Activated naive CD4-positive, alpha-beta T cell treated with anti-CD3 and anti-CD28 coated beads, Interleukin-2, amount 50 U/mL, for 72 hours (primary cell): ENCODE measurements around the gene CABLES1. TPM values are rescaled to one million over a fixed set of nuclear protein-coding genes. Genes with fewer than 3 reads are reported as not detected.

Experiments
- ATAC-seq, 2 donors: fragments of 150-1000 bp; cut with Tn5 transposase; 2 replicates each; pipeline ENCODE4 v1.10.0; 2021; ENCODE audit warnings: mild to moderate bottlenecking in 2 of 2, moderate library complexity in 2 of 2
- DNase-seq, 2 donors: peaks; one replicate each; pipeline ENCODE4 v3.0.0; 2021 to 2022; ENCODE audit warnings: low spot score in 2 of 2
- H3K27ac Mint-ChIP-seq, 2 donors: one replicate each; pipeline ENCODE4 v1.8.0; 2022; ENCODE audit warnings: mild to moderate bottlenecking in 2 of 2, mixed read lengths in 2 of 2
- H3K36me3 Mint-ChIP-seq, 2 donors: one replicate each; pipeline ENCODE4 v1.8.0; 2022; ENCODE audit warnings: mixed read lengths in 2 of 2
- H3K9me3 Mint-ChIP-seq, 2 donors: one replicate each; pipeline ENCODE4 v1.8.0; 2022; ENCODE audit warnings: mixed read lengths in 2 of 2
- total RNA-seq, 2 donors: library from RNA; stranded (reverse); gene quantifications; one replicate each; pipeline ENCODE4 v1.2.3, GENCODE V29; 2022

The CABLES1 gene
- total RNA-seq, 2 donors from 2014 or later = 5.6 to 6.5 TPM

DNA sequence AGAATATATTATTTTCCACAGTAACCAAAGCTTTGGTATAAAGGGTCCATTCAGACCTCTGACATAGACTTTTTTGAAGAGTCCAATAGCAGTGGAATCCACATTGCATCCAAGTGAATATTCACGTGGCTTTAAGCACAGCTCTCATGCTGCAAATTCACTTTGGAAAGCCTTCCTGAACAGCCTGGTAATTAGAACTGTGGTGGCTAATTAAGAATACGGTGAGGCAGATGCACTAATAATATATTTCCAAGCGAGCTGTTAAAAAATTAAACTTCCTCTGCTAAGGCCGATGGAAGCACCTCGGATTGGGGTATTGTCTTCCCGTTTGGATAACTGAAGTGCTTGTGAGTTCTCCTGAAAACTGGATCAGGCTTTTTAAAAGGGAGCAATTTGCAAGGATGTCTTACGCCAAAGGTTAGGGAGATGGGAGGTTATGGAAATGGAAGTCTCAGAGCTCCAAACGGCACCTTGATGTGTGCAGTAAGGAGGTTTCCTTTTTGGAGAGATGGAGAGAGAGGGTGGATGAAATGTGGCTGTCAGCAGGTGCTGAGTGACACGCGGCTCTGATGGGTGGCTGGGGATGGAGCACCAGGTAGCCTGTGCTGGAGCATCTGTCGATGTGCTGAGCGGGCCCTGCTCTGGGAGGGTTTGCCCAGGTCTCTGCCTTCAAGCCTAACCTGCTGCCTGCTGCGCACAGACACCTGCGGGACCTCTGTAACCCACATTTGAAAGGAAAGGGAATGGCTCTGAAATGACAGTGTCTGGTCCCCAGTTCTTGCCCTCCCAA lies 37.5 kb downstream of the CABLES1 start:
- no peaks in the 10 kb centered on the region for H3K36me3 Mint-ChIP-seq
- ATAC-seq (no peak), DNase-seq (no peak)
- H3K9me3 Mint-ChIP-seq = no peaks in the 10 kb centered on the region
- peak overlapping the region in 1 of 2 donors; percentile 65 for H3K27ac Mint-ChIP-seq

DNA sequence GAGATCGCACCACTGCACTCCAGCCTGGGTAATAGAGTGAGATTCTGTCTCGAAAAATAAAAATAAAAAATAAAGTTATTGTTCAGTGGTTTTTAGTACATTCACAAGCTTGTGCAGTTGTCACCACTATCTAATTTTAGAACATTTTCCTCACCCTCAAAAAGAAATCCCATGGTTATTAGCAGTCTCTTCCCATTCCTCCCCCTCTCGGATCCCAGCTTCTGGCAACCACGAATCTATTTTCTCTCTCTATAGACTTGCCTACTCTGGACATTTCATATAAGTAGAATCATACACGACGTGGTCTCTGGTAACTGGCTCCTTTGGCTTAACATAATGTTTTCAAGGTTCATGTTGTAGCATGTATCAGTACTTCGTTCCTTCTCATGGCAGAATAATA lies 38.6 kb downstream of the CABLES1 start:
- ATAC-seq (no peak), DNase-seq (no peak)
- Mint-ChIP-seq H3K9me3 (no peaks in the 10 kb centered on the region), H3K36me3 (no peaks in the 10 kb centered on the region), H3K27ac (no peak overlapping the region)

DNA sequence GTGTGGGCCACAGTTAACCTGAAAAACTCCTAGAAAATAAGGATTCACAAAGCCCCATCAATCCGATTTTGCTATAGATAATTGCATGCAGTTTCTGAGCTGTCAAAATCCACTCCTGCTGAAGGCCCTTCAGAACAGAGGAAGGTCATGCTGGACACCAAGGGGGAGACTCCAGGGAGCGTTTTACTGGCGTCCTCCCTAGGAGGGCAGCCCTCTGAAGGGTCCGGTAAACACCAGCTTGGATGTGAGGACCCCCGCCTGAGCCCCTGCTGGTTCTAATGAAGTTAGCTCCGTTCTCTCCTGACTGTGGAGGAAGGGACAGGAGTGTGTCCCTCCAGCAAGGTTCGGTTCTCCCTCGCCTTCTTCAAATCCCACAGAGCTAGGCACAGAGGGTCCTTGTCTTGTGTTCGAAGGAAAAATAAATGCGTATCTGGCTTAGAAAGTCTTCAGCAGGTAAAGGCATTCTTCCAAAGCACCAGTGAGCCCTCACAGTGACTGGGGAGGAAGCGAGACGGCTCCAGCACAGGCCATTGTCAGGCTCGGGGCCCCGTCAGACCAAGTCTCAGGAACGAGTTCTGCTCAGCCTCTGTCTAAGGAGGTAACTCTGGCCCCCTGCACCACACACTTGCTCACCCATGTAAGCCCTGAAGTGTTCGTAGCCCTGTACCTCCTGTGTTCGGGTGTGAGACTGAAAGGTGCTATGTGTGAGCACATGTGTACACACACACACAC lies 41.6 kb downstream of the CABLES1 start:
- DNase-seq (no peak), ATAC-seq (no peak)
- Mint-ChIP-seq H3K36me3 (no peaks in the 10 kb centered on the region), H3K27ac (no peak overlapping the region), H3K9me3 (no peaks in the 10 kb centered on the region)

DNA sequence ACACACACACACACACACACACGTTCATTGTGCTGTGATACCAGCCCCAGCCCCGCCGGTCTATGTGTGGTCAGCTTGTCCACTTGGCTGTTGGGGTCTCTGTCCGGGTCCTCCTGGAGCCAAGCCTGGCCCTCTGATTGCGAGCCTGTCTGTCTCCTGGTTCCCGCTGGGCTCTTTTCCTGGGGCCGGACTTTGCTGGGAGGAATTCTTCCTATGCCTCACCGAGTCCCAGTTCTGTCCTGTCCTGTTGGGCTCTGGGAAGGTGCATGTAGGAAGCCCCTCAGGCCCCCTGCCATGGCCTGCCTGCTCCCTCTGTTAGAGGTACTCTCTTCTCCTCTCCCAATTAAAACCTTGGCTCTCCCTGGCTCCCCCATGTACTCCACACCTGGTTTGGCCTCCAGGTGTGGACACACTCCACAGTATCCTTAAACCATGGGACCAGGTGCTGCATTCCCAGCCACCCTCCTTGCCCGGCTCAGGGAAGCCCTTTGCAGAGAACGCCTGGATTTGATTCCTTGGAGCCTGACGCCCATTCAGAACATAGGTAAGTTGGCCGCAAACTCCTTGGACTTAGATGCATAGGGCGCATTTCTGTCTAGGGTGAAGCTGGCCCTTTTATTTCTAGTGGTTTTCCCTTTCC lies 42.3 kb downstream of the CABLES1 start:
- no peak overlapping the region for H3K27ac Mint-ChIP-seq
- ATAC-seq = no peak
- DNase-seq = no peak
- H3K9me3 Mint-ChIP-seq = no peaks in the 10 kb centered on the region
- H3K36me3 Mint-ChIP-seq = no peaks in the 10 kb centered on the region

DNA sequence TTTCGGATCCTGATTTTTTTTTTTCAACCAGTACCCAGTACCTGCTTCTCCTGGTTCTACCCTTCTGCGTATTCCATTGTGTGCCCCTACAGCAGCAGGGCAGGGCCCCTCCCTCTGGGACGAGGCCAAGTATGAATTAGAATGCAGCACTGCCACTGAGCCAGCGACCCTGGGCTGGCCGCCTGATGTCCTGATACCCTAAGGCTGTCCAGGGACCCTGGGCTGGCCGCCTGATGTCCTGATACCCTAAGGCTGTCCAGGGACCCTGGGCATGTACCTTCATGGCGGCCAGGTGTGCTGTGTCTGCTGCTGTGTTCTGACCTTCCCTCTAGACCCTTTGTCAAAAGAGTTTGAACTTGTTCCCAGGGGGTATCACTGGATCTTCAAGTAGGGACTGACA lies 42.9 kb downstream of the CABLES1 start:
- peak overlapping the region in 1 of 2 donors; percentile 60 for H3K27ac Mint-ChIP-seq
- no peaks in the 10 kb centered on the region for H3K9me3 Mint-ChIP-seq
- ATAC-seq (no peak), DNase-seq (no peak)
- H3K36me3 Mint-ChIP-seq = no peaks in the 10 kb centered on the region

DNA sequence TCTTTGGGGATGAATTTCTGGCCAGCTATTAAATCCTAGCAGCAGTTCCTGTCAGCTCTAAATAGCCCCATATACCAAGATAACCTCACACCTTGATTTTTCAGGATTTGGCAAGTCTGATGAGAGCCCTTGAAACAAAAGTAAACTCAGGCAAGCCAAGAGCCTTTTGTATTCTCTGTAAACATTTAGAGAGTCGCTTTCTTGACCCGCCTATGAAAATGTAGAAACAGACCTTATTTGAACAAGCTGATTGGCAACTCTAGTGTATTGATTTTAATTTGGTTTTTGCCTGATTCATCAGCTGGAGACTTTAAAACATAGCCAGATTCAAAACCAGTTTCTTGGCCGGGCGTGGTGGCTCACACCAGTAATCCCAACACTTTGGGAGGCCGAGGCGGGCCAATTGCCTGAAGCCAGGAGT lies 43.4 kb downstream of the CABLES1 start:
- Mint-ChIP-seq H3K27ac (peak overlapping the region in 1 of 2 donors; percentile 60), H3K36me3 (no peaks in the 10 kb centered on the region), H3K9me3 (no peaks in the 10 kb centered on the region)
- no peak for DNase-seq
- no peak for ATAC-seq

DNA sequence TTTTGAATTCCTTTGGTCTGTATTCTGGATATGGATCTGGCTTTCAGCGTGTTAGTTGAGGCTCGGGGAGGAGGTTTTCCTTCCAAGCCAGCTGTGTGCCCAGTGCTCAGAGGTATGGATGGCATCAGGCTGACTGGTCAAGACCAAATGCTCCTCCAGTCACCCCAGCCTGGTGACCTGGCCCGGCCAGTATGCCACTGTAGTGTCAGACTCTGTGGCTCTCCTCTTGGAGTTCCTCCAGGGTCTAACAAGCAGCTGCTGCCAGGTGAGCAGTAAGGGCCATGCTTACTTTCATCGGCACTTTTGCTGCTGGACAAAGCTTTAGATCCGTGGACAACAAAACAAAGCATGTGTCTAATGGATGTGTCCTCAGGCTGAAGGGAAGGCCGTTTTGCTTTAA lies 44.1 kb downstream of the CABLES1 start:
- ATAC-seq (no peak), DNase-seq (no peak)
- H3K9me3 Mint-ChIP-seq = no peaks in the 10 kb centered on the region
- no peaks in the 10 kb centered on the region for H3K36me3 Mint-ChIP-seq
- peak overlapping the region in 1 of 2 donors; percentile 69 for H3K27ac Mint-ChIP-seq

DNA sequence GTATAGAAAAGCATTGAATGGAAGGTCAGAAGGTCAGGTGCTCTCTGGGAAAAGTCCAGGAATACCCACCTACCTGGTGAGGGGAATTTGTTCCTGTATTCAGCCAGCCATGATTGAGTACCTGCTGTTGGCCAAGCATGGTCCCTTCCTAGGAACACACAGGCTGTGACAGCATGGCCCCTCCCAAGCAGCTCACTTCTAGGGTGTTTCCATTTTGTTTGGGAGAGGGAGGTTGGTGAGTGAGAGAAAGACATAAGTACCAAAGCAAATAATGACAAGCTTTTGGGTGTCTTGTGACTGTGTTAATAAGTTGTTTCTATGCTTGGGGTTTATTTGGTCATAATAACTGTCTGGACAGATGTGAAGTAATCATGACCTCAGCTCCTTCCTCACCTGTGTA lies 46.3 kb downstream of the CABLES1 start:
- no peak for DNase-seq
- Mint-ChIP-seq H3K9me3 (no peaks in the 10 kb centered on the region), H3K27ac (no peak overlapping the region), H3K36me3 (no peaks in the 10 kb centered on the region)
- no peak for ATAC-seq

DNA sequence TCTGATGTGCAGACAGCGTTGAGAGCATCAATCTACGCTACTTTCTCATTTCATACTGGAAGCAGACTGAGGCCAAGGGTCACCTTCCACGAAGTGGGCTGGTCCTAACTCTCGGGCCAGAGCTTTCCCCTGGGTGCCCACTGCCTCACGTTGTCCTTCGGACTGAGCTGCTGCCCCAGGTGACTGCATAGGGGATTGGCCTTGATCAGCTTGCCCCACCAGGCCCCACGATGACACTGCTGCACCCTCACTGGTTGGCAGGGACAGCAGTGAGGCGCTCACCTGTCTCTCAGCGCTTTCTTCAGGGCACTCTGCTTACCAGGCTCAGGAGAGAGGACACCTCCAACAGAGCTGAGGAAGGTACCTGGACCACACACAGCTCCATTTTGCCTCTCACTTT lies 47.3 kb downstream of the CABLES1 start:
- DNase-seq (no peak), ATAC-seq (no peak)
- Mint-ChIP-seq H3K9me3 (no peaks in the 10 kb centered on the region), H3K36me3 (no peaks in the 10 kb centered on the region), H3K27ac (peak overlapping the region in 1 of 2 donors; percentile 51)

- ATAC-seq (no peak), DNase-seq (no peak)
- Mint-ChIP-seq H3K9me3 (no peaks in the 10 kb centered on the region), H3K27ac (peak overlapping the region in 1 of 2 donors; percentile 51), H3K36me3 (no peaks in the 10 kb centered on the region)
These were observed 48.3 kb downstream of the CABLES1 start for GRCh38 chr18:23183411-23184150.

- no peak for DNase-seq
- H3K9me3 Mint-ChIP-seq = no peaks in the 10 kb centered on the region
- no peak for ATAC-seq
- no peak overlapping the region for H3K27ac Mint-ChIP-seq
- no peaks in the 10 kb centered on the region for H3K36me3 Mint-ChIP-seq
These were observed 51.5 kb downstream of the CABLES1 start for GRCh38 chr18:23186781-23187180.

GRCh38 chr18:23188068-23188760 lies 52.9 kb downstream of the CABLES1 start:
- Mint-ChIP-seq H3K36me3 (no peaks in the 10 kb centered on the region), H3K9me3 (no peaks in the 10 kb centered on the region), H3K27ac (no peak overlapping the region)
- DNase-seq (no peak), ATAC-seq (no peak)

DNA sequence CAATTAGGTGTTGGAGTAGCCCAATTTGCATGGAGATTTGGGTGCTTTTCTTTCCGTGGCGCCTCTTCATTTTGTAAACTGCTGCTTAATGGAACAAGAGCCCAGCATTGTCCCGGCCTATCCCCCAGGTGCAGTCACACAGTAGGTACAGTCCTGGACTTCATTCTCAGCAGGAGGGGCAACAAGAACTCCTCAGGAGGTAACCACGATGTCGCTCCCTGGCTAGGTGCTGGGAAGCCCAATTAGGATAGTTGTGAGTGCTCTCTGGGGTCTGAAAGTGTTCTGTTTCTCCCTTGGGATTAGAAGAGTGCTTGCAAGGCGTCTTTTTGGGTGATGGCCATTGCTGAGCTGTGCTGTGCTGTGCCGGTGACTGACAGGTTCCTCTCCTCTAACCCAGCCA lies 53.8 kb downstream of the CABLES1 start:
- no peaks in the 10 kb centered on the region for H3K36me3 Mint-ChIP-seq
- H3K27ac Mint-ChIP-seq = no peak overlapping the region
- no peak for DNase-seq
- no peaks in the 10 kb centered on the region for H3K9me3 Mint-ChIP-seq
- no peak for ATAC-seq

DNA sequence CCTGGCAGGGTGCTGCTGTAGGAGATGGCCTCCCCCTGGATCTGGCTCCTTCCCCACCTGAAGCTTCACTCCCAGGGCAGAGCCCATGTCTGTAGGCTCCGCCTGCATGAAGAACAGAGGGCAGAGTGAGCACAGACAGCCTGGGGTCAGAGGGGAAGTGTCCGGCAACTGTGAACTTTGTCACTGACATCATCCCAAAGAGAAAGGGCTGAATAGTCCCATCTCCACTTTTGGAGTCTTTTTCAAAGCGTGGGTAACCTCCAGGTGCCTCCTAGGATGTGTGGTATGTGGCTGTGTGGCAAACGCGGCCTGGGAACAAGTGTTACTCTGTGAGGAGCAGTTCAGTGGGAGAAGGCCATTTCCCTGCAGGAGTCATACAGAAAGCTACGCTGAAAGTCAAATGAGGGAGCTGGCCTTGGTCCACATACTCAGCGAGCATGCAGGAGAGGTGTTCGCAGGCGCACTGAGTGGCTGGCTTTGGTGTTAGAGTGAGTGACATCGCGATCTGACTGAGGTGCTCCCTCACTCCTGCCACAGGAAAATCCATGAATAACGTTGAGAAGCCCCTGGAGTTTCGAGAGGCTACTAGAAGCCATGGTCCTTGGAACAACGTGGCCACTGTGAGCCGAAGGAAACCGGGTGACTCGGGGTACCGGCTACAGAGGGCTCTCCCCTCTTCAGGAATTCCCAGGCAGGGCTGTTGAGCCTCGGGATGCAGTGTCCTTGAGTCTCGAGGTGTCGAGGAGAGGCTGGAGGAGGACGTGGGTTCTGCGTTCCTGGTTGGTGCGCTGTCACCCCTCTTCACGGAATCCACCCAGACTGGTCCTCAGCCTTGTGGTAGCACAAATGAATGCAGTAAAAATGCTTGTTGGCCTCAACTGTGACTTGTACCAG lies 54.7 kb downstream of the CABLES1 start:
- DNase-seq = no peak
- H3K36me3 Mint-ChIP-seq = no peaks in the 10 kb centered on the region
- no peak for ATAC-seq
- no peak overlapping the region for H3K27ac Mint-ChIP-seq
- H3K9me3 Mint-ChIP-seq = no peaks in the 10 kb centered on the region

GRCh38 chr18:23191232-23191631 lies 55.9 kb downstream of the CABLES1 start:
- H3K9me3 Mint-ChIP-seq = no peaks in the 10 kb centered on the region
- ATAC-seq (no peak), DNase-seq (no peak)
- no peaks in the 10 kb centered on the region for H3K36me3 Mint-ChIP-seq
- H3K27ac Mint-ChIP-seq = no peak overlapping the region
